Stimulated activated CD8-positive, alpha-beta memory T cell treated with anti-CD3 and anti-CD28 coated beads, Interleukin-7, amount 100 ng/mL, for 48 hours (primary cell): ENCODE measurements around the gene CDK9.
"Not testable (repeated sequence)": the region's sequence is repeated elsewhere in the genome, so short reads cannot be mapped to it uniquely, and the experiment has no call there.

Experiments
- DNase-seq, 2 donors: peaks; one replicate each; pipeline ENCODE4 v3.0.0-alpha.2; 2020; ENCODE audit warnings: low read depth in 1 of 2; ENCODE audit errors: extremely low read depth in 1 of 2

CDK9 gene

GRCh38 chr9:127817881-127818434 is 32.1 kb downstream of the CDK9 start:
- DNase-seq: no peak

DNA sequence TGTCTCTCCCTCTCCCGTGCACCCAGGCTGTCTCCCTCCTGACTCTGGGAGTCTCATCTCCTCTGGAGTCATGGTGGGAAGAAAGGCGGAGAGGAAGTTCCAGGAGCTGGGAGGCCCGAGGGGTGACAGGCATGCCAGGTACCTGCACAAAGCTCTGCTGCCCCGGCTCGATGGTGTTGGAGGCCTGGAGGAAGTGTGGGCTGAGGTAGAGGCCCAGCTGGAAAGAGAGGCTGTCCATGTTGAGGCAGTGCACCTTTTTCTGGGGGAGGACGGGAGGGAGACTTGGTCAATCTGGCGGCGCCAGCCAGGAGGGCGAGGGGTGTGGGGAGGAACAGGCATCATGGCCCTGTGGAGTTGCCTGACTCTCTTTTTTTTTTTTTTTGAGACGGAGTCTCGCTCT is 32.7 kb downstream of the CDK9 start:
- DNase-seq: no peak

- DNase-seq: no peak
These were observed 36.3 kb downstream of the CDK9 start for GRCh38 chr9:127822108-127822507.

- no peak for DNase-seq
These were observed 39.7 kb downstream of the CDK9 start for GRCh38 chr9:127825319-127826051.

- no peak for DNase-seq
These were observed 40.5 kb downstream of the CDK9 start for GRCh38 chr9:127826253-127826913.

DNA sequence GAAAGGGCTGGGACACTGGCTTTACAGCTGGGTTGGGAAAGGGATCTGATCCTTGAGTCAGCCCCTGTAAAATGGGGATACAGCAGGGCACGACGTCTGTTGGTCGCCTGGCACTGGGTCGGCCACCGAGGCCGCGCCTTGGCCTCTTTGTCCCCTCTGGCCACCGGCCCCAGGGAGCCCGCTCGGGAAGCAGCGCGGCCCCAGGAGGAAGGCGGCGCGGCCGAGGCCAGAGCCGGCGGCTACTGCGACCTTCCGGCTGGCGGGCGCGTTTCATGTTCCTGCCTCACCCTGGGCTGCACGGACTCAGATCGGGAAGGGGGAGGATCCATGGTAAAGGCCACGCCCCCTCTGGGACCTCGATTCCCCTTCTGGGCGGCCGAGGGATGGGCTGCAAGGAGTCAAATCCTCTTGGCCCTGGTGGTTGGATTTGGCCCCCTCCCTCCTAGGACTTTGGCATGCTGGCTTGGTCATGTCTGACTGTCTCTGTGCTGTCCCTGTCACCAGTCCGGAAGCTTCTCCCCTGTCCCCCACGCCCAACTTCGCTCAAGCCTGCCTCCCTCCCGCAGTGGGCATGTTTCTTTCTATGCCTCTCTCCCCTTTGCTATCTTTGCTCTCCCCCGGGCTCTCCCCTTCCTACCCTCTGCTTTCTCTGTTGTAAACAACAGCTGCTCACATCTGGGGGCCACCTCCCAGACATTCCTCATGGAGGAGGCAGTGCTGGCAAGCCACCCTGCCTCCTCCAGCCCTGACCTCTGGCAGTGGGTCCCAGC is 42.6 kb downstream of the CDK9 start:
- DNase-seq: no peak

DNA sequence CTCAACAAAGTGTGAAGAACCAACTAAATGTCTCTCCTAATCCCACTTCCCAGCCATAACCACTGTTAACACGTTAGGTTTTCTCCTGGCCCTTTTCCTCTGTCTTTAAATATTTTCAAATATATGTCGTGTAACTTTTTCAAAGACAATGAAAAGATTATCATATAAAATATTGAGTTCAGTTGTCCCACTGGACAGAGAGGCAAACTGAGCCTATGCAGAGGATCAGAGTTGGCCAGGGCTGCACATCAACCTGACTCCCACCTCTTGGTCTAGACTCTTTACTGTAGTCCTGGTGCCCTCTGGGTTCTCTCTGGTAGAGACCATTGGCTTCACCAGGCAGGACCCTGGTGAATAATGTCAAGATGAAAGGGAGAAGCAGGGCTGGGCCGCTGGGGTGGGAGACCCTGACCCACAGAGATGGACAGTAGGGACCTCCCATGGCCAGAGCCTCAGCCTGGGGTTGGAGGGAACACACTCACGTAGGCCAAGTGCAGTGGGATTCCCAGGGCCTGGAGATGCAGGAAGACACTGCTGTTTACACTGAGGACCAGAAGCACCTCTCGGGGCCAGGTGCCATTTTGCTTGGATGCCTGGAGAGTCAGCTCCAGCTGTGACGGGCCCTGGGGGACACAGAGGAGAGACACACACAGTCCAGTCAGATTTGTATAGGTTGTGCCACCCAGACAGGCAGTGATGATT is 43.5 kb downstream of the CDK9 start:
- DNase-seq: no peak

DNA sequence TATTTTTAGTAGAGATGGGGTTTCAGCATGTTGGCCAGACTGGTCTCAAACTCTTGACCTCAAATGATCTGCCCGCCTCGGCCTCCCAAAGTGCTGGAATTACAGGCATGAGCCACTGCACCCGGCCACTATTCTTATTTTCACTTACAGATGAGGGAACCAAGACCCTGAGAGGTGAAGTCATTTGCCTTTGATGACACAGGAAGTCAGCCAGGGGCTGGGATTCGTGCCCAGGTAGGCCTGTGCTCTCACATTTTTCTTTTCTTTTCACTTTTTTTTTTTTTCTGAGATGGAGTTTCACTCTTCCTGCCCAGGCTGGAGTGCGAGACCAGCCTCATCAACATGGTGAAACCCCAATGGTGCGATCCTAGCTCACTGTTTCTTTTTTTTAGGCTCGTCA is 46.4 kb downstream of the CDK9 start:
- no peak for DNase-seq

DNA sequence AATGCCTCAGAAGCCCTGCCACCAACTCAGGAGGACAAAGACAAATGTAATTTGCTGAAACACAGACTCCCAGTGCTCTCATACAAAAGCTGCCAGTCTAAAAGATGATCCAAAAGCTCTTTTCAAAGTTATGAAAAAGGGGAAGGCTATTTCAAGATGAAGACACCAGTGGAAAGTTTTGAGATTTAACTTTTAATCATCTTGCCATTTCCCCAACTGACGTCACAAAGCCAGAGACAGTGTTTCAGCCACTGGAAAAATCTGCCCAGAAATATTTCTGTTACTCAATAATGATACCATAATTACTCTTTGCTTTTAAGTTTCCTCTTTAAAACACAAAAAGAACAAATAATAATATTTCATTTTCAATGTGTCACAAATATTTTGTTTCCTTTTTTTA is 47.7 kb downstream of the CDK9 start:
- DNase-seq: no peak

DNA sequence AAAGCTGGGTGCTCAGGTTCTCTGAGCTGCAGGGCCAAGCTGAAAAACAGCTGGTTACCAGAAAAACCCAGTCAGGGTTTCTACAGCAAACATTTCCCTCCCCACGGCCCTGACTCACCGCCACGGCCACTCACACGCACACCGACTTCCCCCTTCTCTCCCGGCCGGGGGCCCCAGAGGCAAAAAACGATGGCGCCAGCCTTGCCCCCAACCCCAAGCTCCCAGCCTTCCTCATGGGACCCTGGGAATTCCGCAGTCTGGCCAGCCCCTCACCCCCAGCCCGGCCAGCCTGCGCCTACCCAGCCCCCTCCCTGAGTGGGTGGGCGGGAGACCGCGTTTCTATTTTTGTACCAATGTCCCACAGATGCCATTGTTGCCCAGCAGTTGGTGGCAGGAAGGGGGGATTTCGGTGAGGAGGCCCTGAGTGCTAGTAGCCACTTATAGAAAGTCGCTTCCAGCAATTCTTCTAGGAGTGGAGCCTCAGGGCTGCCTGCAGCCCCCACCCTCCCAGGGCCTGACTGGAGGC is 50.2 kb downstream of the CDK9 start:
- DNase-seq: peak; percentile 9 to 40

DNA sequence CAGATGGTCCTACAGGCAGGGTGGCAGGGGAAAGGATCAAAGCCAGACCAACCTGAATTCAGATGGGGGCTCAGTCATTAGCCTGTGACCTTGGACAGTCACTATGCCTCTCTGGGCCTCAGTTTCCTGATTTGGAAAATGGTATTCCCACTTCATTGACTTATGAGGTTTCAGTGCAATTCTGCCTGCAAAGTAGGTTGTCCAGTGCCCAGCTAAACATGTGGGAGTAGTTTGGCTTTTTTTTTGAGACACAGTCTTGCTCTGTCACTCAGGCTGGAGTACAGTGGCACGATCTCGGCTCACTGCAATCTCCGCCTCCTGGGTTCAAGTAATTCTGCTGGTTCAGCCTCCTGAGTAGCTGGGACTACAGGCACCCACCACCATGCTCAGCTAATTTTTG is 50.7 kb downstream of the CDK9 start:
- DNase-seq: not testable (repeated sequence)

DNA sequence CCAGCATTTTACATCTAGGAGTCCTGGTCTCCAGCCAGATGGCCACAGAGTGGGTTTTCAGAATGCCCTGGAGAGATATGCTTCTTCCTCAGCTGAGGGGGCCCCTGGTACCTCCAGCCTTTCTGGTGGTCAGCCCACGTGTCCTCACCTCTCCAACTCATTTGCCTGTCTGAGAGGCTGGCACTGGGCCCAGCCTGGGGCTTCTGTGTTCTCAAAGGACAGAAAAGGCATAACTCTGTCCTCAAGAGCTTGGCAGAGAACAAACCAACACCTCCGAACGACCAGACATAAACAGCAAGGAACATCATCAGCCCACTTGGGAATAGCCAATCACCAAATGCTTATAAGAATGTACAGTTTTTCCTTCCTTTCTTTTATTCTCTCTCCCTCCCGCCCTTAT is 51.5 kb downstream of the CDK9 start:
- DNase-seq: no peak

DNA sequence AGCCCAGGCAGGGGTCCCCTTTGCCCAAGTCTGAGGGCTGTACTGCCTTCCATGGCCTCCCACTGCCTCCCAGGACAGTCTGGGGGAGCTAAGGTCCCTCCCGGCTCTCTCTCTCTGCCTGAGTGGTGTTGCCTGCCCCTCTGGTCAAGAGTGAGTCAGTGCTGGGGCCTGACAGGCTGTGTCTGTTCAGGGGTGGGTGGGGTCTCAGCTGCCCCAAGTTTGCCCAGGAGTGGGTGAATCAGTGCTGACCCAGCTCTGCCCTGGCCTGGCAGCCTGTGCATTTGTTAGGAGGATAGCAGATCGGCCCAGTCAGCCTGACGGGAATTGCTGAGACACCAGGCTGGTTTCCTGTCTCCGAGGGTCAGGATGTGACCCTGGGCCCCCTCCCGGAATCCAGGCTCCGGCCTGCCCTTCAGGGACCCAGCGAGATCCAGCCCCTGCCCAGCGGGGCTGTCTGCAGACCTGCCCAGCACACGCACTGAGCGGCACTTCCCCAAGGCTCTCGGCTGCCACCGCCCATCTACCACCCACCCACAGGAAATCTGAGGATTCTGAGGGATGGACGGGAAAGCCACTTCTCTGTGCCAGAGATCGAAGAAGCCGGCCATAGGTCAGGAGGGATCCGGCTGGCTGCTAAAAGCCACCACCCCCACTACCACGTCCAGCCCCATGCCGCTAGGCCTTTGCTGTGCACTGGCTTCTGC is 52.7 kb downstream of the CDK9 start:
- DNase-seq: no peak
